ENCODE results near the gene VAV2. TPM values are rescaled to one million over a fixed set of nuclear protein-coding genes. Genes with fewer than 3 reads are reported as not detected.

VAV2 gene
- total RNA-seq, 1 donor from 2014 or later = 18.7 TPM

DNA sequence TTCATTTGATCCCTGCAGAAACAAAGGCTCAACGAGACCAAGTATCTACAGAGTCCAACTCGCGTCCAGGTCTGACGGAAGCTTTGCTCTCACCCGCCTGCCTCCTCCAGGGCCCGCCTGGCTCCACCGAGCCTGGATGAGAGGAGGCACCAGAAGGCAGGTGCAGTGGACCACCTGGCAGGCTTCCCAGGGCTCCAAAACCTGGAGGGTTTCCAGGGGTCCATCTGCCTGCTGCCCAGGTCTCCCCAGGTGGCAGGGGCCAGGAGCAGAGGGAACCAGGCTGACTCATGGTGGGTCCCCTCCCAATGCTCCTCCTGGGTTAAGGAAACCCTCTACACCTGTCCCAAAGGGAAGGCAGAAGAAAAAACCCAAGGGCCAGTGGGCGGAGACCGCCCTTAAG is 59.5 kb downstream of the VAV2 start:
- H3K4me3 ChIP-seq (ENCODE audit: low read depth, low read length) = no peak overlapping the region
- DNase-seq (ENCODE audit: low read depth) = no peak
- TF ChIP-seq, protein P1, sequence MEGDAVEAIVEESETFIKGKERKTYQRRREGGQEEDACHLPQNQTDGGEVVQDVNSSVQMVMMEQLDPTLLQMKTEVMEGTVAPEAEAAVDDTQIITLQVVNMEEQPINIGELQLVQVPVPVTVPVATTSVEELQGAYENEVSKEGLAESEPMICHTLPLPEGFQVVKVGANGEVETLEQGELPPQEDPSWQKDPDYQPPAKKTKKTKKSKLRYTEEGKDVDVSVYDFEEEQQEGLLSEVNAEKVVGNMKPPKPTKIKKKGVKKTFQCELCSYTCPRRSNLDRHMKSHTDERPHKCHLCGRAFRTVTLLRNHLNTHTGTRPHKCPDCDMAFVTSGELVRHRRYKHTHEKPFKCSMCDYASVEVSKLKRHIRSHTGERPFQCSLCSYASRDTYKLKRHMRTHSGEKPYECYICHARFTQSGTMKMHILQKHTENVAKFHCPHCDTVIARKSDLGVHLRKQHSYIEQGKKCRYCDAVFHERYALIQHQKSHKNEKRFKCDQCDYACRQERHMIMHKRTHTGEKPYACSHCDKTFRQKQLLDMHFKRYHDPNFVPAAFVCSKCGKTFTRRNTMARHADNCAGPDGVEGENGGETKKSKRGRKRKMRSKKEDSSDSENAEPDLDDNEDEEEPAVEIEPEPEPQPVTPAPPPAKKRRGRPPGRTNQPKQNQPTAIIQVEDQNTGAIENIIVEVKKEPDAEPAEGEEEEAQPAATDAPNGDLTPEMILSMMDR (conservative IDR thresholded peaks at IDR 0.05; ENCODE audit: low read depth, low read length) = no peak

DNA sequence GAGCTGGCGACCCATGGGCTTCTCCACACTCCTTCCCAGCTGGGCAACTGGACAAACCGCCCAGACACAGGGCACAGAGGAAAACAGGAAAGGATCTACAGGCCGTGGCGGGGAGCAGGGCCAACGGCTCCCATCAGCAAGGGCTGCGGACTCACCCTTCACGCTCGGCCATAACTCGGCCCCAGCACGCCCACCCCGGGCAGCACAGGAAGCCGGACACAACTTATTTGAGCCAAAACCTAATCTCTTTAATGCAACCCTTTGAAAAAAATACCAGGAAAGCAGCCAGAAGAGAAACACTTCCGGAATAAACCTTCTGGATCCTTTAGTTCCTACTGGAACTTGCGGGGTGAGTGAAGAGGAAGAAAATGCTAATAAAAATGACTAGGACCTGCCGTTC is 59.9 kb downstream of the VAV2 start:
- TF ChIP-seq, protein P1 (conservative IDR thresholded peaks at IDR 0.05; ENCODE audit: low read depth, low read length) = no peak
- DNase-seq (ENCODE audit: low read depth) = no peak
- H3K4me3 ChIP-seq (ENCODE audit: low read depth, low read length) = no peak overlapping the region

DNA sequence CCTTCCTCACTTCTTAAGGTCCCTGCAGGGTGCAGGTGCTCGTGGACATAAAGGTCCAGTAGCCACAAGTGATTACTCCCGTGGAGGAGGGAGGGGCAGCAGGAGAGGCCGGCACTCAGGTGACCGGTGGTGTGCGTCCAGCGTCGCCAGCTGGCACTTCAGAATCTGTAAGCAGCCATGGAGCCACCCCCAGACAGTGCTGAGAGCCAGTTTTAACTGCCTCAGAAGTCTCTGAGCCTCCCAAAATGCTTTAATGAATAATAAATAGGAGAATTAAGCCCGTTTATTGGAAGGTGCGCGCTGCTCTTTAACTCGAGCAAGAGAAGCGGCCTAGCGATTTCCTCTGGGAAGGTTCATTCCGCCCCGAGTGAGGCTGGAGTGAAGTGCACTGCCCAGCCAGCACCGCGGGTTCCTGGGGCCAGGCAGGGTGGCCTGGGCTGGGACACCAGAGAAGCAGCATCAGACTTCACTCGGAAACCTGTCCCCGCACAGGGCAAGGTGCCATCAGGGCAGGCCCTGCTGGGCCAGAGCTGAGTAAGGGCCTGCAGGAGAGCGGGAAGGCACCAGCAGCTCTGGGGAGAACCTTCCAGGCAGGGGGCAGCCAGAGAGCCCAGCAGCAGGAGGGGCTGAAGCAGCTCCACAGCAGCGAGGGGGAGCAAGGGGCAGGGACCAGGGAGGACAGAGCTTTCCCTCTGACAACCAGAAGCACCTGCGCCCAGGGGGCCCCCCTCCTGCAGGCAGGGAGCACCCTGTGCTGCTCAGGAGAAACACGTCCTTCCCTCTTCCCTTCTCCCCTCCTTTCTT is 61.2 kb downstream of the VAV2 start:
- H3K4me3 ChIP-seq (ENCODE audit: low read depth, low read length) = no peak overlapping the region
- TF ChIP-seq, protein P1 (conservative IDR thresholded peaks at IDR 0.05; ENCODE audit: low read depth, low read length) = no peak
- DNase-seq (ENCODE audit: low read depth) = no peak

DNA sequence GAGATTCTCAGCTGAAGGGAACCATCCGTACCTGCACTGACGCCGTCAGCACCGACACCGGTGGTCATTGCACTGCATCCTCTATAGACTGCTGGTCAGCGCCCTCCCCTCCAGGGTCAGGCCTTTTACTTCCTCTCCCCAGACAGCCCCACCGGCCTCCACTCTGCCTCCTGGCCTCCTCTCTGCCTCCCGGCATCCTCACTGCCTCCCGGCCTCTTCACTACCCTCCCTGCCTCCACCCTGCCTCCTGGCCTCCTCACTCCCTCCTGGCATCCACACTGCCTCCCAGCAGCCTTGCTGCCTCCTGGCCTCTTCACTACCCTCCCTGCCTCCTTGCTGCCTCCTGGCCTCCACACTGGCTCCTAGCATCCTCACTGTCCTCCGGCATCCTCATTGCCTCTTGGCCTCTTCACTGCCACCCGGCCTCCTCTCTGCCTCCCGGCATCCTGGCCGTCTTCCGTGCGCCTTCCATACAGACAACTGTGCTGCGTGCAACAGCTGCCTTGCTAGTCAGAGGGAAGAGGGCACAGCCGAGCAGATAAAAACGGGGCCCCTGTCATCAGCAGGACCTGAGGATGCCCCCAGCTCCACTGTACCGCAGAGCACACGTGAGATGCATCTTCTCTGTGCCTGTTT is 62.0 kb downstream of the VAV2 start:
- no peak overlapping the region for H3K4me3 ChIP-seq (ENCODE audit: low read depth, low read length)
- TF ChIP-seq, protein P1 (conservative IDR thresholded peaks at IDR 0.05; ENCODE audit: low read depth, low read length) = no peak
- no peak for DNase-seq (ENCODE audit: low read depth)

DNA sequence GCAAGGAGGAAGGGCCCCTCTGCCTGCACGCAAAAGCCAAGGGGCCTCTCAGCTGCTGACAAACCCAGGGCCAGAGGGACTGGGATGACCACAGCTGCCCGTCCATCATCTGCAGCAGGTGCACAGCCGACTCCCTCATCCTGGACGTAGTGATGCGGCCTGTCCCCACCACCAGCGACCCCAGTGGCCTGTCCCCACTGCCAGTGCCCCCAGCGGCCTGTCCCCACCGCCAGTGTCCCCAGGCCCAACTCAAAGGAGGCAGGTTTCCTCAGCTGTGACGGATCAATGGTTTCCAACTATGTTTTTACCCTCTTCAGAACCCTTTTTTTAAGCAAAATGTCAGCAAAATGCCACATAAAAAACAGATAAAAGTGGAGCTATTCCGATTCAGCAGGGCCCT is 62.5 kb downstream of the VAV2 start:
- TF ChIP-seq, protein P1 (conservative IDR thresholded peaks at IDR 0.05; ENCODE audit: low read depth, low read length) = no peak
- no peak for DNase-seq (ENCODE audit: low read depth)
- no peak overlapping the region for H3K4me3 ChIP-seq (ENCODE audit: low read depth, low read length)

DNA sequence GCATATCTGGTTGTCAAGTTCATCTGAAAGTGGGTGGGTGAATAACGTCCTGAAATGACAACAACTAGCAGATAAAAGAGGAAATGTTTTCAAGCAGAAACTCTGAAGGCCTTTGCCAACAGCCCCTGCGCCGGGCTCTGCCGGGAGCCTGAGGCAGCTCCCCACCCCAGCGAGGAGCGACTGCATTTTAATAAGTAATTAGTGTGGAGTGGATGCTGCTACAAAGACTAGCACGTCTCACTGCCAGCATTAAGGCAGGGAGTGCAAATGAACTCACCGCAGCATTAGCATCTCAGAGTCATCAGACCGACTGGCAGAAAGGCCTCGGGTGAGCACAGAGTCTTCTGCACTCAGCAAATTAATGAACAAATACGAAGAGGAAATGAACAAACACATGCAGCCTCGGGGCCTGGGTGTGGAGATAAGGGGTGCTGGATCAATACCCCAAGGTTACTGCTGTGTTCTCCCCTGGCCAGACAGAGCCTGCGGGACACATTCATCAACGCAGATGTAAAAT is 63.8 kb downstream of the VAV2 start:
- no peak for DNase-seq (ENCODE audit: low read depth)
- TF ChIP-seq, protein P1 (conservative IDR thresholded peaks at IDR 0.05; ENCODE audit: low read depth, low read length) = no peak
- H3K4me3 ChIP-seq (ENCODE audit: low read depth, low read length) = no peak overlapping the region

Data from epithelial cell of proximal tubule (primary cell).